Coronary artery (tissue), 2 donors: ENCODE data around the gene CCDC85C.
A peak's percentile ranks its signal among the peaks of the same experiment; 100 is the strongest.

Source experiments
- DNase-seq: peaks from one replicate; pipeline ENCODE4 v3.0.0-alpha.2; 2017; ENCODE audit warnings: low spot score
- H3K27ac ChIP-seq, 2 donors: fragments of 200-600 bp; sonication (generic); one replicate each; pipeline ENCODE4 v1.5.1; 2016 to 2019
- H3K4me3 ChIP-seq: fragments of 200-600 bp; sonication (generic); 2 replicates; pipeline ENCODE4 v1.5.1; 2016; ENCODE audit warnings: mild to moderate bottlenecking, moderate library complexity
- CTCF ChIP-seq: fragments of 200-600 bp; sonication (generic); IDR thresholded peaks from one replicate; pipeline ENCODE4 v1.5.1; 2019; ENCODE audit warnings: antibody characterized with exemption

The CCDC85C gene

GRCh38 chr14:99599393-99599792 is 4.6 kb downstream of the CCDC85C start:
- DNase-seq: no peak
- Histone ChIP-seq H3K4me3 (no peak overlapping the region), H3K27ac (no peak overlapping the region)
- TF ChIP-seq CTCF: no peak

GRCh38 chr14:99598774-99599173 is 5.2 kb downstream of the CCDC85C start:
- no peak overlapping the region for H3K4me3 ChIP-seq
- H3K27ac ChIP-seq: no peak overlapping the region
- no peak for DNase-seq
- no peak for TF ChIP-seq CTCF

GRCh38 chr14:99597911-99598600 is 6.0 kb downstream of the CCDC85C start:
- Histone ChIP-seq H3K4me3 (no peak overlapping the region), H3K27ac (no peak overlapping the region)
- TF ChIP-seq CTCF: no peak
- no peak for DNase-seq

GRCh38 chr14:99596772-99597171 is 7.2 kb downstream of the CCDC85C start:
- H3K4me3 ChIP-seq: no peak overlapping the region
- DNase-seq: no peak
- TF ChIP-seq CTCF: no peak
- no peak overlapping the region for H3K27ac ChIP-seq

- Histone ChIP-seq H3K27ac (peak overlapping the region in 1 of 2 donors; percentile 5), H3K4me3 (no peak overlapping the region)
- TF ChIP-seq CTCF: no peak
- DNase-seq: no peak
Observed at GRCh38 chr14:99596071-99596627, 7.9 kb downstream of the CCDC85C start.

GRCh38 chr14:99595524-99595923 is 8.5 kb downstream of the CCDC85C start:
- no peak for DNase-seq
- H3K27ac ChIP-seq: no peak overlapping the region
- no peak overlapping the region for H3K4me3 ChIP-seq
- no peak for TF ChIP-seq CTCF

GRCh38 chr14:99595034-99595433 is 9.0 kb downstream of the CCDC85C start:
- Histone ChIP-seq H3K4me3 (no peak overlapping the region), H3K27ac (no peak overlapping the region)
- no peak for TF ChIP-seq CTCF
- no peak for DNase-seq
